Large intestine (tissue), 3 donors: Measurements from ENCODE around the gene SPOCK3. TPM values are rescaled to one million over a fixed set of nuclear protein-coding genes. Genes with fewer than 3 reads are reported as not detected.
"Not testable (repeated sequence)": the region's sequence is repeated elsewhere in the genome, so short reads cannot be mapped to it uniquely, and the experiment has no call there.

Experiments used
- DNase-seq, 2 donors: peaks; one replicate each; pipeline versions ENCODE4 v3.0.0 to v3.0.0-alpha.2; 2013
- H3K27ac ChIP-seq: one replicate; pipeline ENCODE4 v1.5.1; 2013; ENCODE audit warnings: low read length
- H3K27me3 ChIP-seq: 2 replicates; pipeline ENCODE4 v1.6.1; 2013; ENCODE audit warnings: low read length; ENCODE audit not compliant: control insufficient read depth, insufficient read depth
- H3K36me3 ChIP-seq: 2 replicates; pipeline ENCODE4 v1.6.1; 2013; ENCODE audit warnings: low read length; ENCODE audit not compliant: control insufficient read depth, insufficient read depth
- H3K4me1 ChIP-seq: one replicate; pipeline ENCODE4 v1.6.1; 2013; ENCODE audit warnings: low read length; ENCODE audit not compliant: control insufficient read depth, insufficient read depth
- H3K4me3 ChIP-seq: one replicate; pipeline ENCODE4 v1.5.1; 2013; ENCODE audit warnings: low read length
- H3K9me3 ChIP-seq: one replicate; pipeline ENCODE4 v1.6.1; 2013; ENCODE audit warnings: mild to moderate bottlenecking, low read depth, low read length, moderate library complexity; ENCODE audit not compliant: control insufficient read depth
- WGBS: methylation state at CpG from one replicate; pipeline ENCODE4 v1.1.5; 2013; ENCODE audit warnings: low lambda C conversion rate; ENCODE audit not compliant: insufficient coverage; 5-methylcytosine and 5-hydroxymethylcytosine counted together
- polyA plus RNA-seq: library from polyadenylated mRNA; unstranded; fragments of 120-200 nt; gene quantifications from one replicate; pipeline ENCODE4 v1.2.1, GENCODE V29; 2013

Gene SPOCK3
- polyA plus RNA-seq, 1 donor: 22.4 TPM

DNA sequence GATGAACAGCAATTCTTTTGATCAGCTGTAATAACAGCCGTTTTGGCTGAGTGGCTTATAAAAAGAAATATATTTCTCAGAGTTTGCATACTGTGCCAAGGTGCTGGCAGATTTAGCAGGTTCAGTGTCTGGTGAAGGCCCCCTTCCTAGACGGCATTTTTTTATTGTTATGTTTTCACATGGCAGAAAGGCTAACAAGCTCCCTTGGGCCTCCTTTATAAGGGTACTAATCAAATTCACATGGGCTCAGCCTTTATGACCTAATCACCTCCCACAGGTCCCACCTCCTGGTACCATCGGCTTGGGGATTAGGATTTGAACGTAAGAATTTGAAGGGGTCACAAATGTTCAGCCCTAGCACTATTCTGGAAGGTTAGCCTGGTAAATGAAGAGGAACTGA is 431.9 kb downstream of the SPOCK3 start:
- Histone ChIP-seq H3K9me3 (no peaks in the 10 kb centered on the region), H3K4me1 (no peaks in the 10 kb centered on the region), H3K27ac (no peak overlapping the region), H3K4me3 (no peak overlapping the region), H3K27me3 (no peaks in the 10 kb centered on the region), H3K36me3 (no peaks in the 10 kb centered on the region)
- no peak for DNase-seq
- WGBS: no CpG with 5 or more reads among the region's 4 CpGs

GRCh38 chr4:166798126-166798525 is 436.2 kb downstream of the SPOCK3 start:
- H3K36me3 ChIP-seq: no peaks in the 10 kb centered on the region
- no peak for DNase-seq
- no CpG with 5 or more reads among the region's 3 CpGs for WGBS
- no peak overlapping the region for H3K4me3 ChIP-seq
- H3K27me3 ChIP-seq: no peaks in the 10 kb centered on the region
- no peaks in the 10 kb centered on the region for H3K9me3 ChIP-seq
- H3K27ac ChIP-seq: no peak overlapping the region
- no peaks in the 10 kb centered on the region for H3K4me1 ChIP-seq

GRCh38 chr4:166777760-166778159 is 456.5 kb downstream of the SPOCK3 start:
- H3K27ac ChIP-seq: no peak overlapping the region
- H3K27me3 ChIP-seq: no peaks in the 10 kb centered on the region
- no peaks in the 10 kb centered on the region for H3K9me3 ChIP-seq
- DNase-seq: no peak
- H3K4me1 ChIP-seq: no peaks in the 10 kb centered on the region
- no peak overlapping the region for H3K4me3 ChIP-seq
- no peaks in the 10 kb centered on the region for H3K36me3 ChIP-seq

DNA sequence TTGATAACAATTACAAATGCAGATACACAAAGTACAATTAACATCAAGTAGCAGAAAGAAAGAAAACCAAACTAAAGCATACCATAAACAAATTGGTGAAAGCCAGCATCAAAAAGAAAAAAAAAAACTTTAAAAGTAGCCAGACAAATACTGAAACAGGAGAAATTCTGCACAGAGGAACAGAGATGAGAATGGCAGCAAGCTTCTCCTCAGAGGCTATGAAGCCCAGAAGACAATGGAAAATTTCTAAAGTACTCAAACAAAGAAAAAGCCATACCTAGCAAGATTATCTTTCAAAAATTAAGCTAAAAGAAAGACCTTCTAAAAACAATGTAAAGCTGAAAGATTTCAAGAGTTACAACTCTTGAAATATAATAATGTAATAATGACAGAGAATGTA is 471.3 kb downstream of the SPOCK3 start:
- Histone ChIP-seq H3K4me3 (no peak overlapping the region), H3K27ac (no peak overlapping the region), H3K9me3 (no peaks in the 10 kb centered on the region), H3K27me3 (no peaks in the 10 kb centered on the region), H3K36me3 (no peaks in the 10 kb centered on the region), H3K4me1 (no peaks in the 10 kb centered on the region)
- DNase-seq: no peak

DNA sequence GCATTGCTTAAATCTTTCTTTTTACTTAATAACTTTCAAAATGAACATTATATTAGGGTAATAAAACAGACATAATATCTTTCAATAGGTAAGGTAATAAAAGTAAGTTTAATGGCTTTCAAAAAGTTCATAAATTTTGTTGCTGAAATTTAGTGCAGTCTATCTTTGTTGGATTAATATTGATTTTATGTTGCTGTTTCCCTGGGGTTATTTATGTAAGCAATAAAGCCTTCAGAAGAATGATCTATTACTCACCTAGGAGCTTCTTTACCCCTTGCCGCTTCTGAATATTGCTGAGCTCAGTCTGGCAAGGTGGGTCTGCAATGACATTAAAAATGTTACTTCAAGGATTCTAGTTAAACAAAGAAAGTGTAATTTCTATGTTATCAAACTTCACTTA is 492.6 kb downstream of the SPOCK3 start:
- Histone ChIP-seq H3K4me3 (no peak overlapping the region), H3K27me3 (no peaks in the 10 kb centered on the region), H3K27ac (no peak overlapping the region), H3K36me3 (no peaks in the 10 kb centered on the region), H3K9me3 (no peaks in the 10 kb centered on the region), H3K4me1 (no peaks in the 10 kb centered on the region)
- no peak for DNase-seq
- no CpG with 5 or more reads among the region's 1 CpG for WGBS

GRCh38 chr4:166739215-166739614 is 495.1 kb downstream of the SPOCK3 start:
- H3K27ac ChIP-seq, DNase-seq, H3K4me3 ChIP-seq, H3K36me3 ChIP-seq, H3K27me3 ChIP-seq, H3K9me3 ChIP-seq, H3K4me1 ChIP-seq: not testable (repeated sequence)
- 92% methylated on average over 2 of the region's 4 CpGs for WGBS

- no peaks in the 10 kb centered on the region for H3K36me3 ChIP-seq
- H3K27me3 ChIP-seq: no peaks in the 10 kb centered on the region
- H3K4me1 ChIP-seq: no peaks in the 10 kb centered on the region
- H3K27ac ChIP-seq: no peak overlapping the region
- no peak for DNase-seq
- H3K9me3 ChIP-seq: no peaks in the 10 kb centered on the region
- H3K4me3 ChIP-seq: no peak overlapping the region
These were observed 496.9 kb downstream of the SPOCK3 start for GRCh38 chr4:166737430-166737829.

DNA sequence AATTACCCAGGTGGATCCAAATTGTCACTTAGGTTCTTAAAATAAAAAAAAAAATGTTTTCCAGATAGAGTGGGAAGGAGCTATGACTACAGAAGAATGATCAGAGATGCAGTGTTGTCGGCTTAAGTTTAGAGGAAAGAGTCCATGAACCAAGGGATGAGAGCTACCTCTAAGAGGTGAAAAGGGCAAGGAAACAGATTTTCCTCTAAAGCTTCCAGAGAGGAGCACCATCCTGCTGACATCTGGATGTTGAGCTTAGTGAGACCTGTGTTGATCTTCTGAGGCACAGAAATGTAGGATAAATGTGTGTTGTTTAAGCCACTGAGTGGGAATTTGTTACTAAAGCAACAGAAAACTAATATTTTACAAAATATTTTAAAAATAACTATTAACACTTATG is 498.7 kb downstream of the SPOCK3 start:
- no peak overlapping the region for H3K27ac ChIP-seq
- no peaks in the 10 kb centered on the region for H3K9me3 ChIP-seq
- WGBS: 80% methylated on average over 1 of the region's 1 CpG
- DNase-seq: no peak
- no peak overlapping the region for H3K4me3 ChIP-seq
- no peaks in the 10 kb centered on the region for H3K4me1 ChIP-seq
- H3K36me3 ChIP-seq: no peaks in the 10 kb centered on the region
- no peaks in the 10 kb centered on the region for H3K27me3 ChIP-seq

DNA sequence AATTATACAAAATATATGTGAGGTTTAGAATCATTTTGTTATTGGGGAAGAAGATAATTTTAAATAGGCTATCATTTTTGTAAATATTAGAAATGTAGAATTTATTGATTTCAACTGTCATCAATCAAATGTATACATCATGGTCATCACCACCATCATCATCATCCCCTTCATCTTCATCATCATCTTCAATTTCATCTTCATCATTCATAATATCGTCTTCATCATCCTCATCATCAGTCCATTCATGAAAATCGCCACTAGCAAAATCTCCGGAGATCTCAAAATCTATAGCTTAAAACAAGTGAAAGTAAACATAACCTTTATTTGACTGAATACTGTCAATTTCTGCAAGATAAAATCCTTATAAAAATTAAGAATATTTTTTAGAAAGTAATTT is 499.5 kb downstream of the SPOCK3 start:
- 92% methylated on average over 3 of the region's 3 CpGs for WGBS
- Histone ChIP-seq H3K36me3 (no peaks in the 10 kb centered on the region), H3K27ac (no peak overlapping the region), H3K4me1 (no peaks in the 10 kb centered on the region), H3K4me3 (no peak overlapping the region), H3K9me3 (no peaks in the 10 kb centered on the region), H3K27me3 (no peaks in the 10 kb centered on the region)
- DNase-seq: no peak

DNA sequence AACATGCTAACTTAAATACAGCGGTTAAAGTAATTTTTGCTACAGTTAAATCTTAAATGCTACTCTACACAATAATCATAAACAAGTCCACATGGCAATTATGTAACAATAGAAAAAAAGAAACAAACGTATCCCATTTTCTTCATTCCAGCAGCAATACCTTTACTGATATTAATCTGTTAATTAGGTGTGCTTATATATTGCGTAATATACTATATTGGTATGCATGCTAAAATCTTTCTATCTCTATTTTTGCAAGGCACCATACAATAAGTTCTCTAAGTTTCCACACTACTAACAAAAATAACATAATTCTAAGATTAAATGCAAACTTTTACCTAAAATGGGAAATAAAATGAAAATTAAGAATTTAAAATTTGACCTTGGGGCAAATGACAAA is 500.6 kb downstream of the SPOCK3 start:
- Histone ChIP-seq H3K4me1 (no peaks in the 10 kb centered on the region), H3K36me3 (no peaks in the 10 kb centered on the region), H3K9me3 (no peaks in the 10 kb centered on the region), H3K27me3 (no peaks in the 10 kb centered on the region), H3K27ac (no peak overlapping the region), H3K4me3 (no peak overlapping the region)
- WGBS: 83% methylated on average over 1 of the region's 3 CpGs
- DNase-seq: no peak

- Histone ChIP-seq H3K27me3 (no peaks in the 10 kb centered on the region), H3K36me3 (no peaks in the 10 kb centered on the region), H3K9me3 (no peaks in the 10 kb centered on the region), H3K27ac (no peak overlapping the region), H3K4me1 (no peaks in the 10 kb centered on the region), H3K4me3 (no peak overlapping the region)
- no peak for DNase-seq
- WGBS: 80% methylated on average over 2 of the region's 5 CpGs
These were observed 507.5 kb downstream of the SPOCK3 start for GRCh38 chr4:166726832-166727231.
